Hepatocyte (in vitro differentiated cells): ENCODE results near the gene NUPR2.

ENCODE experiments used
- CTCF ChIP-seq: fragments of 200-600 bp; sonication (generic); IDR thresholded peaks from 2 replicates; pipeline ENCODE4 v1.5.1; 2016; ENCODE audit warnings: antibody characterized with exemption, mild to moderate bottlenecking; ENCODE audit not compliant: poor library complexity
- EZH2 ChIP-seq: fragments of 200-600 bp; sonication (generic); IDR thresholded peaks from 2 replicates; pipeline ENCODE4 v1.6.1; 2016; ENCODE audit warnings: antibody characterized with exemption, mild to moderate bottlenecking, borderline replicate concordance
- EZH2phosphoT487 ChIP-seq: fragments of 200-600 bp; sonication (generic); IDR thresholded peaks from one replicate; pipeline ENCODE4 v1.6.1; 2018; ENCODE audit warnings: antibody characterized with exemption, mild to moderate bottlenecking, low read depth, moderate library complexity; ENCODE audit not compliant: unreplicated experiment, severe bottlenecking

GRCh38 chr7:56087445-56087844 is 28.8 kb downstream of the NUPR2 start:
- TF ChIP-seq CTCF (no peak), EZH2 (no peak), EZH2phosphoT487 (no peak)
